CD4-positive, alpha-beta T cell treated with Interleukin-1 beta for 1 hour (primary cell): ENCODE results near the gene FXYD3.
"Not testable (repeated sequence)": the region's sequence is repeated elsewhere in the genome, so short reads cannot be mapped to it uniquely, and the experiment has no call there.

ENCODE experiments used
- DNase-seq, 2 donors: peaks; one replicate each; pipeline ENCODE4 v3.0.0-alpha.2; 2020 to 2022

Gene FXYD3

DNA sequence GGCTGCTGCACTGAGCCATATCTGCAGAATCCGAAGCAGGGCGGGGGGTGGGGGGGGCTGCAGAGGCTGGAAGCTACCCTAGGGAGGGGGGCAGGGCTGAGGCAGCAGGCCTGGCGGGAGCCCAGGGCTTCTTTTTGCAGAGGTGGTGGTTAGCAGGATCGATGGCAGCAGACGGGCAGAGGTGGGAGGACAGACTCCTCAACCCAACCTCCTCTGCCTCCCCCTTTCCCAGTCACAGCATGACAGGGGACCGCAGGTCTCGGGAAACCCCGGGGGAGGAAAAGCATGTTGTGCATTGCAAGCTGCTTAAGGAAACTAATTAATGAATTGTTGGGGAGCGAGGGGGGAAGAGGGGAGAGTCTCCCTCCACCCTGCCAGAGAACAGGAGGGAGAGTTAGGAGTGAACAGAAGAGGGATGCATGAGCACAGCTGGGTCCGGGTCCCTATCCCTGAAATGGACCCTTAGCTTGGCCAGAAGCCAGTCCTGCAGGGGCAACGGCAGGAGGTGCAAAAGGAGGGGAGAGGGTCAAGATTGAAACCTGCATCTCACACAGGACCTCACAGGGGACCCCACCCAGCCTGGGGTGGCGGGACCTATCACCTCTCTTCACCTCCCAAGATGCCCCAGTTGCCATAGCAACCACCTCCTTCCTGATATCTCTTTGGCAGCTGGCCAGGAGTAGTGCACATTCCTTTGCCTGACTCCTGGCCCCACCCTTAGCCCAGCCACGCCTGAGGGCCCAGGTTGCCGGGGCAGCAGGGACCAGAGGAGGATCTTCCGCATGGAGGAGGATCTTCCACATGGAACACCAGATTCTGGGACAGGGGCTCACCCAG is 29.2 kb downstream of the FXYD3 start:
- peak; percentile 42 to 64 for DNase-seq

DNA sequence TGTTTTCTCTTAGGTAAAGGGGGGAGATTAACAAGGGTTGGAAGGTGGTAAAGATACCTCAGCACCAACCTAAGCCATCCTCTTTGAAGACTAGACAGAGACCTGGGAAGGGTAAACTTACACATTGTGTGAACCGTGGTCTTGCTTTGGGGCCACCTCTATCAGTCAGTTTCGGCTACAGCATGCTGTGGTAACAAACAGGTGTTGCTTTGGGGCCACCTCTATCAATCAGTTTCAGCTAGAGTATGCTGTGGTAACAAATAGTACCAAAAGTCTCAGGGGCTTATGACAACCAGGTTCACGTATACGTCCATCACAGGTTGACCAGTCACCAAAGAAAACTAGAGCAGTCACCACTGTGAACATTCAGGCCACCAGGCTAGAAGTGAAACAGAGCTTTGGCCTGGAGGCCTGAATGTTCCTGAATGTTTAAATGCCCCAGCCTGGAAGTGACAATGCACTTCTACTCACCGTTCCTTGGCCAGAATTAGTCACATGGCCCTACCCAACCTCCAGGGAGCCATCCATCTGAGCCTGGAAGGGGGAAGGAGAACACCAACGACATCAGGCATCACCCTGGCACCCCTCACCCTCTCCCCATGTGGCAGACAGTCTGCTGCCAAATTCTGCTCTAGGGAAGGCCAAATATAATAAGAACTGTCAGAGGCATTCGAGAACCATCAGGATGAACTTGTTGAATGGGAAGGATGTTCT is 31.3 kb downstream of the FXYD3 start:
- DNase-seq, result peak in 1 of 2 donors; percentile 10

DNA sequence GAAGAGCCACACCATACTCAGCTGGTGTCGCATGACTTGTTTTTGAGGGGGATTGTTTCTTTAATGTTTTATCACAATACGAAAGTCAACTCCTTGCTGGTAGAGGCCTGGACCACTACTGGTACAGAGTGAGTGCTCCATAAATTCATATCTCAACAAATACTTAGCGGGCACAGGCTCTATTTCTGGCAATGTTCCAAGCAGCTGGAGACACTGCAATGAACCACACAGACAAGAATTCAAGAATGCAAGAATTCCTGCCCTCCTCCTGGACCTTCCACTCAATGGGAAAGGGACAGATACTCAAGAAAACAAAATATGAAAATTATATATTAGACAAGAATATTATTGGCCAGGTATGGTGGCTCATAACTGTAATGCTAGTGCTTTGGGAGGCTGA is 33.8 kb downstream of the FXYD3 start:
- DNase-seq, result no peak

DNA sequence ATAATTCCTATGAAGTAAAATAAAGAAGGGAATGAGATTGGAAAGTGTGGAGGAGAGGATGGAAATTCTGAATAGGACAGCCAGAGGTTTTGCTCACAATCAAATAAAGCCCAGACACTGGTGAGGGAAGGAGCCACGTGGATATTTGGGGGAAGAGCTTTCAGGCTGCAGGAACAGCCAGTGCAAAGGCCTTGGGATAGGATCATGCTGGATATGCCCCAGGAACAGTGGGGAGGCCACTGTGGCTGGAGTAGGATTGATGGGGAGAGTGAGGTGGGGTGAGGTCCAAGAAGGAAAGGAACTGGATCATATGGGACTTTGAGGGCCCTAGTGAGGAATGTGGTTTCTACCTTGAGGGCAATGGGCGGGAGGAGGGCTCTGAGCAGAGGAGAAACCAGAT is 34.8 kb downstream of the FXYD3 start:
- DNase-seq, result no peak

DNA sequence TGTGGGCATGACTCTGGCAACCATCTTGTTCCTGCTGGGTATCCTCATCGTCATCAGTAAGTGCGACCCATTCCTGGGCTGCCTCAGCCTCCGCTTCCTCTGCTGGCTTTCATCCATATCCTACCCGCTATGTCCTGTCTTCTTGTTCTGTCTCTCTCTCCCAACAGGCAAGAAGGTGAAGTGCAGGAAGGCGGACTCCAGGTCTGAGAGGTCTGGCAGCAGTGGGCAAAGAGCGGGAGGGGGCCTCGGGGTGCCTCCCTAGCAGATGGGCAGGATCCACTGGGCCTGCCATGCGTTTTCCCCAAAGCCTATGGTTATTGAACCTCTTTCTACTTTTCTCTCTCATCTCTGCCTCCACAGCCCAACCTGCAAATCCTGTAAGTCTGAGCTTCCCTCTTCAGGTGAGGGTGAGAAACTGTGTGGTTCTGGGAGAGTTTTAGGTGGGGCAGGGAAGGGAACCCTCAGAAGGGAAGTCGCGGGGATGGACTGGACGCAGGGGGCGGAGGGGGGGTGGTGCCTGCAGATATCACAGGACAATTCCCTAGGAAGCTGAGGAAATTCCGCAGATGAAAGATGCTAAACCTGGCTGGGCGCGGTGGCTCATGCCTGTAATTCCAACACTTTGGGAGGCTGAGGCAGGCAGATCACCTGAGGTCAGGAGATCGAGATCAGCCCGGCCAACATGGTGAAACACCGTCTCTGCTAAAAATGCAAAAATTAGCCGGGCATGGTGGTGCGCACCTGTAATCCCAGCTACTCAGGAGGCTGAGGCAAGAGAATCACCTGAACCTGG is 35.8 kb downstream of the FXYD3 start:
- DNase-seq, result no peak

DNA sequence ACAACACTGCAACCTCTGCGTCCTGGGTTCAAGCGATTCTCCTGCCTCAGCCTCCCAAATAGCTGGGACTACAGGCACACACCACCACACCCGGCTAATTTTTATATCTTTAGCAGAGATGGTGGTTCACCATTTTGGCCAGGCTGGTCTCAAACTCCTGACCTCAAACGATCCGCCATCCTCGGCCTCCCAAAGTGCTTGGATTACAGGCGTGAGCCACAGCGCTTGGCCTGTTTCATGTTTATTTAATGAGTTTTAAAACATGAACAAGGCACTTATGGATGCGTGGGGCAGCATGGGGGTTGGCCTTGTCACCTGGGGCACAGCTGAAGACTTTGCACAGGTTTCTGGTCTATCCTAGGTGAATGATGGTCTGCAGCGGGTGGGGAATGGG is 37.5 kb downstream of the FXYD3 start:
- DNase-seq, result not testable (repeated sequence)

DNA sequence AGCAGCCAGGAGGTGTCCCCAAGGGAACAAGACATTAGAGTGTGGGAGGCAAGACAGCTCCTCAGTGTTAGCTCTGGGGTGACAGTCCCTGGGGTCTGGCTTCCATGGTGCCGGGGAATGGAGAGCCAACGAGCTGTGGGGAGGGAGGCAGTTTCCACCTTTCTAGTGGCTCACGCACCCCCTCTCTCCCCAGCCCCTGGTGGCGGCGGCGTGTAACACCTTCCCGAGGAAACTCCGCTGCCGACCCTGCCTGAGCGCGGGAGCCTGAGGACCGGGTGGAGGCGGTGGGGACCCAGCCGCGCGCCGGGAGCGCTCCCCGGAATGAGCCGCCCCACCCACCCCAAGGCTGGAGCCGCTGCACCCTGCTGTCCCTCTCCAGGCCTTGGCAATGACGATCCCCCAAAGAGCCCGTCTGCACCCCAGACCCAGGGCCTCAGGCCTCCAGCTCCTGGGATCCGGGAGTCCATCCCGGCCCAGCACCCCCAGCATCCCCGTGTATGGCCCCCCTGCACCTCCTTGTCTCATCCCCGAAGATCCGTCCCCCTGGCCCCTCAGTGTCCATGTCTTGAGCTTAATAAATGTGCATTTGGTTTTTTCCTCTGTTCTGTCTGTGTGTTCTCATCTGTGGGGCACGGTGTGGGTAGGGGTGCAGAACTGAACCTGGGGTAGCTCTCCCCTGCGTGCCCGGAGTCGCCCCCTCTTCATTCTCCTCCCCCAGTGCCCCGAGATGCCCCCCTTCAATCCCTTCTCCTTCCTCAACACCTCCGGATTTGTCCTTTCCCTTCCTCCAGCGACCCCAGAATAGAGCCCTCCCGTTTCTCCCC is 38.3 kb downstream of the FXYD3 start:
- DNase-seq, result peak; percentile 79 to 80

DNA sequence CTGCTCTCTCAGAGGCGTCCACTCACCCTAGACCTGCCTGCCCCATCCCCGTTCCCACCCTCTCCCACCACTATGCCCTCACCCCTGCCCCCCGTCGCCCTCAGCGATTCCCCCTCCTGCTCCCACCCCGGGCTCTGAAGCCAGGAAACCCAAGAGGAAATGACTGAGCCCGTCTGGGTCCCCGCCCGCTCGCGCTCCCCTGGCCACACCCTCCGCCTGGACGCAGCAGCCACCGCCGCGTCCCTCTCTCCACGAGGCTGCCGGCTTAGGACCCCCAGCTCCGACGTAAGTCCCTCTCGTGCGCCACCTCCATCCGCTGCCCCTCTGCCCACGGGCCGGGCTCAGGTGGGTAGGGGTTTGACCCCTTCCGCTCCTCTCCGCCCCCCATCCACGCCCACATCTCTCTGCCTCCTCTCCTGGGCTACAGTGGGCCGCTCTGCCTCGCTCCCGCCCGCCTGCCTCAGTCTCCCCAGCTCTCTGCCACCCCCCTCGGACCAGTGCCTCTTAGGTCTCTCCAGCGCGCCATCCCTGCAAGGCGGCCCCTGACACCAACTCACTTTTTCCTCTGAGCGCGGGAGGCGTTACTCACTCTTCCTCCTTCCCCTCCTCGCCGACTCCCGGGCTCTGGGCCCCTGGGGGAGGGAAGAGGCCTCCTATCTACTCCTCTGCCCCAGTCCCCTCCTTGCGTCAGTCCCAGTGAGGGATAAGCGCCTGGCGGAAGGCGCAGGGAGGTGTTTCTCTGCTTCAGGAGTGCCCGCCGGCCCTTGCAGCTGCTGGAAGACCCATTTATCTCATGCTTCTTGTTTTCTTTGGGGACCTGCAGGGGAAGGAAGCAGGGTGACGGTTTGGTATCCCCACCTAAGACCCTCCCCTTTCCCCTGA is 39.1 kb downstream of the FXYD3 start, which contains the start of gene FXYD5:
Gene FXYD5 (plus strand): TSS at position 211 of the 882 bp plus-strand sequence. CDS start 816 bp downstream, outside the sequence.
- DNase-seq, result peak; percentile 70 to 76

DNA sequence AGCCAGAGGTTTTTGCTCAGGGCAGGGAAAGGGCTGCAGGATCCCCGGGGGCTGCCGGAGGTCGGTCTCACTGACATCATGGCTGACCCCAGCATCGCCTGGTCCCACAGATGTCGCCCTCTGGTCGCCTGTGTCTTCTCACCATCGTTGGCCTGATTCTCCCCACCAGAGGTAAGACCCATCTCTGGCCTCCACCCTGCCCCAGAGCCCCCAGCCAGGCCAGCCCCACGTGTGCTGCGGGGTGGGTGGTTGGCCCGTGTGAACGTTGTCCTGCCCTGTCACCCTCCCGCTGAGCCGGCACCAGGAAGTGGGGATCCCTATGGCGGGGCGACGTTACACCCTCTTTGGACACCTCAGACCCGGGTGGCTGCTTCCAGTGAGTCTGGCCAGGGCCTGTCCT is 39.8 kb downstream of the FXYD3 start:
- peak in 1 of 2 donors; percentile 30 for DNase-seq

DNA sequence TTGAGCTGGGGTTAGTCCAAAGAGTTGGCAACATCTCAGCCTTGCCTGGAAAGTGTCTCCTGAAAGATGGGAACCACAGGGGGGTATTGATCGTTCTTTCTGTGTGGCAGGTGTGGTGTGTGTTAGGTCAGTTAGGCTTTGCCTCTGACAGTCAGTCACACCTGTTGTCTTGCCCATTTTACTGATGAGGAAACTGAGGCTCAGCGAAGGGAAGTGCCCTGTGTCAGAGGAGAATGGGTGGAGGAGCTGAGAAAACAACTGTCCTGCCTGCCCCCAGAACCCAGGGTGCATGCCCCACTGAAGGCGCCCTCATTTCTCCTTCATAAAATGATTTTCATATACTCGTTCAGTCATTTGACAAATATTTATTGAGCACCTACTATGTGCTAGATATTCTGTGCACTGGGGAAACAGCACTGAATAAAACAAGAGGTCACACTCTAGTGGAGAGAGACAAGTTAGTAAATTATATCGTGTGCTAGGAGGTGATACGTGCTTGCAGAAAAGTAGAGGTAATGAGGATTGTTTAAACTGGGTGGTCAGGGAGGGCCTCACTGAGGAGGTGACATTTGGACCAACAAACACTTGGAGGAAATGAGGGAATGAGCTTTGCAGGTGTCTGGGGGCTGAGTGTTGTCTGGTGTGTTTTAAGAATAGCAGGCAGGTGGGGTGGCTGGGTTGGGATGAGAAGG is 40.5 kb downstream of the FXYD3 start:
- DNase-seq, result no peak

DNA sequence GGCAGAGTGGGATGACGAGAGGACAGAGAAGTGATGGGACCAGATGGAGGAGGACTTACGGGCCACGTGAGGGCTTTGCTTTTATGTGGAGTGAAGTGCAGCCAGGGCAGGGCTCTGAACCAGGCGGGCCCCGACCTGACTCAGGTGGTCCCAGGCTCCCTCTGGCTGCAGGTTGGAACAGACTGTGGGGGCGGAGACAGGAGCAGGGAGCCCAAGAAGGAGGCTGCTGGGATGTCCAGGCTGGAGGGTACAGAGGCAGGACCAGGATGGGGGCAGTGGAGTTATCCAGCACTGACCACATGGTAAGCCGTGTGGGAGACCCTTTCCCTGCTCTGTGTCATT is 41.0 kb downstream of the FXYD3 start:
- DNase-seq, result no peak

DNA sequence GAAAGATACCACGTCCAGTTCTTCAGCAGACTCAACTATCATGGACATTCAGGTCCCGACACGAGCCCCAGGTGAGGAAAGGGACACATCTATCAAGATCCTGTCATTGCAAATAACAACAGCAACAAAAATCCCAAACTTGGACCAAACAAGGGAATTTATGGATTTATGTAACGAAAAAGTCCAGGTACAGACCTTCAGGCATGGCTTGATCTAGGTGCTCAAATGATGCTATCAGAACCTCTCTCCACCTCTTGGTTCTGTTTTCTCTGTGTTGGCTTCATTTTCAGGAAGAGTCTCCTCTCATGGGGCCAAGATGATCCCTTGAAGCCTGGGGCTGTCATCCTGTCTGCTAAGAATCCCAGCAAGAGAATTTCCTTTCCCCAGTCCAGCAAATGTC is 41.8 kb downstream of the FXYD3 start:
- DNase-seq, result no peak

DNA sequence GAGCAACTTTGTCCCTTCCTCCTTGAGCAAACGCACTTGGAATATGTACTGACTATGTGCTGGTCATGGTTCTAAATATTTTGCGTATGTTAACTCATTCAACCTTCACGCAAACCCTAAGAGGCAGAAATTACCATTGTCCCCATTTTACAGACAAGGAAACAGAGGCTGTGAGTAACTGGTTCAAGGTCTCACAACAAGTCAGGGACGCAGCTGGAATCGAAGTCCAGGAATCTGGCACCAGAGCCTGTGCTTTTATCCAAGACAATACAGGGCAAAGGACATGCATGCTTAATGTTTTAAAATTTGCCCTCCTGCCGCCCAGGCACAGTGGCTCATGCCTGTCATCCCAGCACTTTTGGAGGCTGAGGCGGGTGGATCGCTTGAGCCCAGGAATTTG is 44.0 kb downstream of the FXYD3 start:
- DNase-seq, result no peak

DNA sequence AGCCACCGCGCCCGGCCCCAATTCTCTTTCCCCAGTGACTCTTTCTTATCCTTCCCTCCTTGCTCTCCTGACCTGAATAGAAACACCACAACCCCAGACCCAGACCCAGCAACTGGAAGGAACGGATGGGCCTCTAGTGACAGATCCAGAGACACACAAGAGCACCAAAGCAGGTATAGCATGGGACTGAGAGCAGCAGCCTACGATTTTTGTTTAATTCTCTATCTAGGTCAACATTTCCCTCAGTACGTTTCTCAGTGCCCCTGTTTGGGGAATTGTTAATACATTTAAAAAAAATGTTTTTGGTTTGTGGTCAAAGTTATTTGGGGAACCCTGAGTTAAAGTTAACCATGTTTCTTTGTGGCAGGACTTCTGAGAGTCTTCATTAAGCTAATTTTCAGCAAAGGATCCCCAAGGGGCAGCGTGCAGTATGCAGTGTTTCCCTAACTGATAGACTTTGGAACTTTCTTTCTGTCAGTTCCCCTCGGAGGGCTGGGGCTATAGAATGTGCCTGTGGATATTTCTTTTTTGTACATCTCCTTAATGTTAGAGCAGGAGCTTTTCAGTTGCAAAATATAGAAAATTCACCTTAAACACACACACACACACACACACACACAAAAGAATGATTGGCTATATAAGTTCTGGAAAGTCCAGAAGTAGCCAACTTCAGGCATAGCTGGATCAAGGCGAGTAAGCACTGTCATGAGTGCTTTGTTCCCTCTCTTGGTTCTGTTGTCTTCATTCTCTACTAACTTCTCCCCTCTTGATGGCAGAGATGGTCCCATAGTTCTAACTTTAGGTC is 45.2 kb downstream of the FXYD3 start:
- no peak for DNase-seq

DNA sequence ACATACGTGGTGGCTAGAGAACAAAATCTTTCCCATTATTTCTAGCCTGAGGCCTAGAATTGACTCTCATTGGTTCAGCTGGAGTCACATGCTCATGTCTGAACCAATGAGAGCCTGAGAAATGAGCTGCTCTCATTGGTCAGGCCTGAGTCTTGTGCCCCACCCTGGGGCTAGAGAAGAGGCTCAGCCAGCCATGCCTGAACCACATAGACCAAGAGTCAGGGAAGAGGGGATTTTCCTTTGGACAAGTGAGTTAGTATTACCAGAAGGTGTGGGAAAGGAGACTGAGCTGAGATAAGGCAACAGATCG is 45.8 kb downstream of the FXYD3 start:
- no peak for DNase-seq

DNA sequence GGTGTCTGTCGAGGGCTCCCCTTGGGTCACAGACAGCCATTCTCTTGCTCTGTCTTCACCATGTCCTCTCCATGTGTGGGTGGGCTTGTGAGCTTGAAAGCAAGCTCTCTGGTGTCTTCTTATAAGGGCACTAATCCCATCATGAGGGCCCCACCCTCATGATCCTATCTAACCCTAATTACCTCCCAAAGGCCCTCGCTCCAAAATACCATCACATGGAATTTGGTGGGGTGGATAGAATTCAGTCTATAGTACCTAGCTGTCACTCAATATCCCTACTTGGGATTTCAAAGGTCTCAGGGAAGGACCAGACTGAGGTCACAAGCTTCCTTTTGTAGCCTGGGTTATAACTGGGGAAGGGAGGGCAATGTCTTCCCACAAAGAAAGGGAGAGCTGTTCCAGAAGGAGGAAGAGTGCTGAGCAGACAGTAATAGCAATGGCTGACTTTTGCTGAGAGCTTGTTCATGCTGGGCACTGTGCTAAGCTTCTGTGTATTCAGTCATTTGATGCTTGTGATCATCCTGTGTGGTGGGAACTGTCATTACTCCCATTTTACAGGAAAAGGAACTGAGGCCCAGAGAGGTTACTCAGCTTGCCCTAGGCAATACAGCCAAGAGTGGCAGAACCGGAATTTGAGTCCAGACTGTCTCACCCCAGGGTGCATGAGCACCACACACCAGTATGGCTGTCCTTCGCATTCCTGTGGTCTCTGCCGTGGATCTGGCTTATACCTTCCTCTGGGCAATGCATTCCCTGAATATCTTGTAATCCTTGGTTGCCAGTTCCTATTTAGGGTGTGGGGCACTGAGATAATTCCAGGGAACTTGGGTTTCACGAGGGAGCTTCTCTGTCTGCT is 47.1 kb downstream of the FXYD3 start:
- no peak for DNase-seq

DNA sequence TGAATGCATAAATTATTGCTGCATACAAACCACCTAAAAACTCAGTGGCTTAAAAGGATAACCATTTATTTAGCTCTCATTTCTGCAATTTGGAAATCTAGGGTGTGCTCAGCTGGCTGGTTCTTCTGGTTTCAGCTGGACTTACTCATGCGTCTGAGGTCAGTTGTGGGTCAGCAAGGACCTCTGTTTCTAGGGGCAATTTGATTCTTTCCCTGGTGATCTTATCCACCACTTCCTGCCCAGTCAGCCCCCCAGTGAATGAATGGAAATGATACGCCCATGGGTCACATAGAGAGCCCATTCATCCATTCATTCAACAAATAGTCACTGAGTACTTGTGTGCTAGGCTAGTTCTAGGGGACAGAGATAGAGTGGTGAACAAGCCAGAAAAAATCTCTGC is 48.8 kb downstream of the FXYD3 start:
- DNase-seq, result no peak

DNA sequence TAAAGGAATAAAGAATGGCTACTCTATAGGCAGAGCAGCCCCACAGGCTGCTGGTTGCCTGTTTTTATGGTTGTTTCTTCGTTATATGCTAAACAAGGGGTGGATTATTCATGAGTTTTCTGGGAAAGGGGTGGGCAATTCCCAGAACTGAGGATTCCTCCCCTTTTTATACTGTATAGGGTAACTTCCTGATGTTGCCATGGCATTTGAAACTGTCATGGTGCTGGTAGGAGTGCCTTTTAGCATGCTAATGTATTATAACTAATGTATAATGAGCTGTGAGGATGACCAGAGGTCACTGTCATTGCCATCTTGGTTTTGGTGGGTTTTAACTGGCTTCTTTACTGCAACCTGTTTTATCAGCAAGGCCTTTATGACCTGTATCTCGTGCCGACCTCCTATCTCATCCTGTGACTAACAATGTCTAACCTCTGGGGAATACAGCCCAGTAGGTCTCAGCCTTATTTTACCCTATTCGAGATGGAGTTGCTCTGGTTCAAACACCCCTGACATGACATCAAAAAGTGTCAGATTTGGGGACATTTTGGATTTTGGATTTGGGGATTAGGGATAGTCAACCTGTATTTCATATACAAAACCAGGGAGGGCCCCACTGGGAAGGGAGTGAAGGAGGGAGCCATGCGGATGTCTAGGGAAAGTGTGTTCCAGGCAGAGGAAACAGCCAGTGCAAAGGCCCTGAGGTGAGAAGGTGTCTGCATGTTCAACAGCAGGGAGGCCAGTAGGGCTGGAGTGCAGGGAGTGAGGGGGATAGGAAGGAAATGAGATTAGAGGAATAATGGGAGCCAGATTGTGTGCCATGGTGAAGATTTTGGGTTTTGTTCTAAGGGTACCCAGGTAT is 49.8 kb downstream of the FXYD3 start:
- DNase-seq, result no peak
